GM12875 (cell line): ENCODE results near the gene ZNF609.

Source experiments
- H3K4me3 ChIP-seq: one replicate; pipeline ENCODE4 v1.5.1; 2011; ENCODE audit warnings: low read depth, low read length, control low read depth
- CTCF ChIP-seq: IDR thresholded peaks from 2 replicates; pipeline ENCODE4 v1.5.1; 2011; ENCODE audit warnings: low read depth, mild to moderate bottlenecking, control low read depth, inconsistent platforms, low read length, moderate library complexity, borderline replicate concordance; ENCODE audit not compliant: insufficient read depth

Gene ZNF609

GRCh38 chr15:64444836-64445235 lies 15.5 kb upstream of the ZNF609 start:
- TF ChIP-seq CTCF = no peak
- no peak overlapping the region for H3K4me3 ChIP-seq

- H3K4me3 ChIP-seq = no peak overlapping the region
- no peak for TF ChIP-seq CTCF
Measured at GRCh38 chr15:64447536-64448315, 12.7 kb upstream of the ZNF609 start.

- TF ChIP-seq CTCF = no peak
- H3K4me3 ChIP-seq = no peak overlapping the region
Measured at GRCh38 chr15:64452988-64453688, 7.2 kb upstream of the ZNF609 start.

GRCh38 chr15:64453689-64454037 lies 6.7 kb upstream of the ZNF609 start:
- no peak for TF ChIP-seq CTCF
- no peak overlapping the region for H3K4me3 ChIP-seq

GRCh38 chr15:64454282-64454681 lies 6.1 kb upstream of the ZNF609 start:
- no peak overlapping the region for H3K4me3 ChIP-seq
- no peak for TF ChIP-seq CTCF

GRCh38 chr15:64455961-64456371 lies 4.4 kb upstream of the ZNF609 start:
- no peak overlapping the region for H3K4me3 ChIP-seq
- TF ChIP-seq CTCF = no peak

- no peak for TF ChIP-seq CTCF
- no peak overlapping the region for H3K4me3 ChIP-seq
Measured at GRCh38 chr15:64456634-64457108, 3.7 kb upstream of the ZNF609 start.
